Measurements from ENCODE around the gene TRIM41.

- TF ChIP-seq, protein P1, sequence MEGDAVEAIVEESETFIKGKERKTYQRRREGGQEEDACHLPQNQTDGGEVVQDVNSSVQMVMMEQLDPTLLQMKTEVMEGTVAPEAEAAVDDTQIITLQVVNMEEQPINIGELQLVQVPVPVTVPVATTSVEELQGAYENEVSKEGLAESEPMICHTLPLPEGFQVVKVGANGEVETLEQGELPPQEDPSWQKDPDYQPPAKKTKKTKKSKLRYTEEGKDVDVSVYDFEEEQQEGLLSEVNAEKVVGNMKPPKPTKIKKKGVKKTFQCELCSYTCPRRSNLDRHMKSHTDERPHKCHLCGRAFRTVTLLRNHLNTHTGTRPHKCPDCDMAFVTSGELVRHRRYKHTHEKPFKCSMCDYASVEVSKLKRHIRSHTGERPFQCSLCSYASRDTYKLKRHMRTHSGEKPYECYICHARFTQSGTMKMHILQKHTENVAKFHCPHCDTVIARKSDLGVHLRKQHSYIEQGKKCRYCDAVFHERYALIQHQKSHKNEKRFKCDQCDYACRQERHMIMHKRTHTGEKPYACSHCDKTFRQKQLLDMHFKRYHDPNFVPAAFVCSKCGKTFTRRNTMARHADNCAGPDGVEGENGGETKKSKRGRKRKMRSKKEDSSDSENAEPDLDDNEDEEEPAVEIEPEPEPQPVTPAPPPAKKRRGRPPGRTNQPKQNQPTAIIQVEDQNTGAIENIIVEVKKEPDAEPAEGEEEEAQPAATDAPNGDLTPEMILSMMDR (IDR thresholded peaks at IDR 0.05; ENCODE audit: low read depth, low read length) = no peak
- TF ChIP-seq POLR2A (IDR thresholded peaks at IDR 0.05; ENCODE audit: extremely low read depth, insufficient read length) = no peak
- TF ChIP-seq, protein P2, sequence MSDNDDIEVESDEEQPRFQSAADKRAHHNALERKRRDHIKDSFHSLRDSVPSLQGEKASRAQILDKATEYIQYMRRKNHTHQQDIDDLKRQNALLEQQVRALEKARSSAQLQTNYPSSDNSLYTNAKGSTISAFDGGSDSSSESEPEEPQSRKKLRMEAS (IDR thresholded peaks at IDR 0.05; ENCODE audit: low read depth, low read length) = no peak
- no peak for TF ChIP-seq MYC (IDR thresholded peaks at IDR 0.05; ENCODE audit: low read depth, low read length)
Observed at GRCh38 chr5:181259283-181259682, 36.2 kb downstream of the TRIM41 start.

All from NB4 (cell line).